HK-2 (cell line): Measurements from ENCODE around the gene SH3RF3.

Source experiments
- DNase-seq: peaks from one replicate; pipeline ENCODE4 v3.0.0-alpha.2; 2018; ENCODE audit not compliant: unreplicated experiment

The SH3RF3 gene

DNA sequence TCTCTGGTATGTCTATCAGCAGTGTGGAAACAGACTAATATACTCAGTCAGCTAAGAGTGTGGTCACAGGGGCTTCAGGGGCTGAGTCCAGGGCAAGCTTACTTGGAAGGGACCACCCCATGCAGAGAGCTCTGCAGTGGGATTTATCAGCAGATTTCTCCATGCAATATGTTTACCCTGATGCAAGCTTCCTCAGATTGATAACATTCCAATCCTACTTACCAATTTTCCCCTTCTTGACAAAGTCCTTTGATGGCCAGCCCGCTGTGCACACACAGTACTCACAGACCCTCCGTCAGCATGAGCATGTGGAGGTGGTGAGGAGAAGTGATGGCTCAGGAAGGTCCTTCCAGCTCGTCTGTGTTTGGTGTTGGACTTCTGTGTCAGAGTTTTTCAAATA lies 51.8 kb downstream of the SH3RF3 start:
- no peak for DNase-seq

DNA sequence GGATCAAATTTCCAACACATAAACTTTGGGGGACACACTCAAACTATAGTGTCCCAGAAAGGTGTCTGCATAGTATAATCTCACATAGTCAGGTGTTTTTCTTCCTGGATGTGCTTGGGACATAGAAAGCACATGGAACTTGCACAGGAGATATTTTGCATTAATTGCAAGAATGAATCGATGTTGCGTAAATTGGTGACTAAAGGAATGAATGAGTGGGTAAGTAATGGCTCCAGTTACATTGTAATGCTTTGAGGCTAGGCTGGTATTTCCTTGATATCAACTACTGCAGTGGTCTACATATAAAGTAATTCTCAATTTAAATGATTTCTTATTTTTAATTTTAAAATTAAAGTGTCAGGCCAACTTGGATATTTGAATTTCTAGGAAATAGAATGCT lies 53.4 kb downstream of the SH3RF3 start:
- DNase-seq, result no peak

DNA sequence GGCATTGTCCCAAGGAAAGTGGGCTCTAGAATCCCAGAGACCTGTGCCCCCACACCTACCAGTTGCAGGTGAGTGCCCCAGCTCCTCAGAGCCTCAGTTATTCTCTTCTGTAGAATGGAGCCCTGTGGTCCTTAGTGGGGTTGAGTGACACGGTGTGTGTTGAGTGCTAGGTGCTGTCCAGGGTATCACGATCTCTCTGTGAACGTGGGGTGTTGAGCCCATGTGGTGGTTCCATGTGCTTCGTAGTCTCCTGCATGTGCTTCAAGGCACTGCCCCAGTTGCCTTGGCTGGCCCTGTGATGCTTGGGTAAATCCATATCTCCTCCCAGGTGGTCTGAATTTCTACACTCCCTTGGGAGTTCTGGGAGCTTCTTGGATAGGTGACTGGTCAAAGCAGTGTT lies 54.9 kb downstream of the SH3RF3 start:
- no peak for DNase-seq

GRCh38 chr2:109184368-109184767 lies 55.4 kb downstream of the SH3RF3 start:
- DNase-seq, result no peak

DNA sequence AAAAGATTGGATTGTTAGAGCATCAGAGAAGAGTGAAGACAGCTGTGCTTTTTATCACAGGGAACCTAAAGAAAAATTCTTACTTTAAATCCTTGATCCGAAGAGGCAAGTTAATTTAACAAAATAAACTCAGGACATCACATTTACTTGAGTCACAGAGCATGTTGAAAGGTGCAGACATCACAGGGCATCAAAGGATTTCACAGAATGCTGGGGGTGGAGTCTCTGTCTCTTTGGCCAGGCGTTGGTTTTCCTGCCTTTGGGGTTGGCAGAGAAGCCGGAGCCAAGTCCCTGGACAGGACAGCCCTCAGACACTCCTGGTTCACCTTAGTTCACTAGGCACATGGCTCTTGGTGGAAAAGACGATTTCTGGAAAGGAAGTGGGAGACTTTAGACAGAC lies 56.3 kb downstream of the SH3RF3 start:
- DNase-seq, result peak; percentile 12

DNA sequence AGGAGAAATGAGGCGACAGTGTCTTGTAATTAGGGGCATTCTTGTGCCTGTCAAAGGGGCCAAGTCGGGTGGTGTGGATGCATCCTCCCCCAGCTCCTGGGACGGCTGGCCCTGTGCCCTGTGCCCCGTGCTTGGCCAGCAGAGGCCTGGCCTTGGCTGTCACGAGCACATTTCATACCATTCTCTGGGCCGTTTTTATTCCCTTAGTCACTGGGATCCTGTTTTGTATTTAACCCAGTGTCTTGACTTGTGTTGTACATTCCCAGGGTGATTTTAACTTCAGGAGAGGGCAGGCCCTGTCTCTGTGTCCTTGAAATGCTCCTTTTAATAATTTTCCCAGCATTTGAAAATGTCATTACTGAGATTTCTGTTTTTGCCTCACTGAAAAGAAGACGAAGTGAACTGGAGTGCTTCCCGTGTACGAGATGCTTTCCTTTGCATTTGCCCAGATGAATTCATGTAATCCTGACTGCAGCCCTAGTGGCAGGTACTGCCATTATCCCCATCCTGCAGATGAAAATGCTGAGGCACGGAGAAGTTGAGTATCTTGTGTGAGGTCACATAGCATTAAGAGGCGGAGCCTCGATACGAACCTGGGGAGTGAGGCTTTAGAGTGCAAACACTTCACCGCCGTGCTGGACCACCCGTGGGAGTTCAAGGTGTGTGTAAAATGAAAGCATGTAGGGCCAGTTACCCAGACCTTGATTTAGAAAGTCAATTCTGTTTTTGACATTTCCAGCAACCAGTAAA lies 57.0 kb downstream of the SH3RF3 start:
- no peak for DNase-seq

- DNase-seq, result no peak
Observed at GRCh38 chr2:109186656-109187250, 57.7 kb downstream of the SH3RF3 start.

DNA sequence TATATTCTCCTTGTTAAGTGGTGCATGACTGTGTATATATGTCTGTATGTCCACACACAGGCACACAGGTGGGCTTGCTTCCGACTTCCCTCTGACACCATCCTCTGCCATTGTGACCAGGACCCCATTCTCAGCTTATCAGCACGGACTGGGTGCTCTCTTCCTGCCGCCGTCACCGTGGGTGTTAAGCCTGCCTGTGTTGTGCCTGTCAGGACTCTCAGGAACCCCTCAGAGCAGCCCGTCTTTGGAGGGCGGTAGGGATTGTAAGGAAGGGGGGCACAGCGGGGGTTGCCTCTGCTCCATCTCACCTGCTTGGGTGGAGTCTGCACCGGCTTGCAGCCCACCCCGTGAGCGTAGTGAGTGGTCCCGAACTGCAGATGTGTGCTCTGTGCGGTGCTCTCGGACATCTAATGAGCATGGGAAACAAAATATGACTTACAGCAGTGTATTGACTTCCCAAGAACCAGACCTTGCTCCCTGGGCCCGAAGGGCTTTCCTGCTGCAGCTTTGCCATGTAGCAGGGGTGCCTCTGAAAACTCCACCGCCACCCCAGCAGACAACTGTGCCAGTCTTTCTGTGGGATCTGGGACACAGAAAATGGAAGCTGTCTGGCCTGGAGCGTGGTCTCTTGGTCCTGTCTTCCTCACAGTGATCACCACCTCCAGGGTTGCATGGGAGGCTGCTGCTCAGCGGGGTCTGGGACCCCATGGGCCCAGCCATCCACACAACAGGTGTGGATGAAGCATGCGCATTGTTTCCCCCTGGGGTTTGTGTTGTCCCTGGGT lies 58.9 kb downstream of the SH3RF3 start:
- no peak for DNase-seq

DNA sequence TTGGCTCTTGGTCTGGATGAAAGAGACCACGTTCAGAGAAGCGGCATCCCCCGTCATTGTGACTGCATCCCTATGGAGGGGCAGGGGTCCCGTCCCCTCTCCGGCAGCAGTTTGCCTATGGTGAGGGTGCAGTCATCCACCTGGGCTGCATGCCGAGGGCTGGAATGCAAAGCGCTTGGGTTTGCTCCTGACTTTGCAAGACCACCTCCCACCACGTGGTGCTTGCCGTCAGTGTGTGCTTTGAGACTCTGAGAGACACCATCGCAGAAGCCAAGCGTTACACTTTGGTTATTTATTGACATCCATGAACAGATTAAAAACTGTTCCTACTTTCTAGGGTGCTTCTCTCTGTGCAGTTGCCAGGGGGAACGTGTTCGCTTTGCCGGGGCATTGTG lies 59.5 kb downstream of the SH3RF3 start:
- no peak for DNase-seq

DNA sequence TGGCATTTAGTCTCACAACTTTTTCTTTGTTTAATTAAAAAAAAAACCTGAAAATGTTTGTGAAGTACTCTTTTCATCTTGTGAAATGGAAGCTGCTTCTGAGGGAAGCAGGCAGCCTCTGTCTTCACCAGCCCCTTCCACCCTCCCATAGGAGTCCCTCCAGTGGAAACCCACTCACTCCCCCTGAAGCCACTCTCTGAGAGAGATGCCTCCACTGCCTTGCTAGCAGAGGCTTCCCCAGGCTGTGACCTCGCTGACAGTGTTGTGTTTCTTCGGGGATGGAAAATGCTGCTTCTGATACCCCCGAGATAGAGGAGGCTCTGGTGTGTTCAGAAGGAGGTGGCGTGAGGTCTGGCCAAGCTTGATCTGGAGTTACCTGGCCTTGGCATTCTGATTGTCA lies 59.9 kb downstream of the SH3RF3 start:
- no peak for DNase-seq

- no peak for DNase-seq
Observed at GRCh38 chr2:109189751-109190150, 60.7 kb downstream of the SH3RF3 start.

DNA sequence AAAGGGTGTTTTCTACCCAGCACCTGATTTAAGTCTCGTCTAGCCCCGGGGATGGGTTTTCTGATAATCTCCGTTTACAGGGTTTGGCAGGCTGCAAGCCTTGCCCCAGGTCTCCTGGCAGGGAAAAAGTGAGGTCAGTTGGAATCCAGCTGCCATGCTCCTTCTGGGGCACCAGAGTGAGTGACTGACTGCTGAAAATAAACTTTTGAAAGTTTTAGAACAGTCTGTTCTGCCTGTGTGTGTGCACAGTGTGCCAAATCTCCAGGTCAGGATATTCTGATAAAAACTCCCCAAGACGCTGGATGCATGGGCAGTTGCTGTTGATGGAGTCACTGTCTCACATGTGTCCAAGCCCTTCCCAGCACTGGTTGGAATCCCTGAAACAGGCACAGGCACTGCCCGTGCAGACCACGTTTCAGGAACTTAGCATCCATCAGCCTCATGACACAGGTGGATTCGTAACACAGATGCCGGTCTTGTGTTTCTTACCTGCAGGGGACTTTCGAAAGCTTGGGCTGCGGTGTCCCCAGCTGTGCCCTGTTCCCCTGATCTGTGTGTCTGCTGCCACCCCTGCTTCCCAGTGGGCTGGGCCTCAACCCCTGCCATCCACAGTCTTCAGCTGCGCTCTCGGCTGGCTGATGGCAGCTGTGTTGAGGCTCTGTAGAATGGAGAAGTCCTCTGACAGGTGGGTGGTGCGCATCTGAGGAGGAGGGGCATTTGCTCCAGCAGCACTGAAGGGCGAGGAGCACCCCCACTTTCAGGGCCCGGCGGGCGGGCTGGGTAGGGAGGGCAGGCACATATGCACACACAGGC lies 65.0 kb downstream of the SH3RF3 start:
- DNase-seq, result no peak

DNA sequence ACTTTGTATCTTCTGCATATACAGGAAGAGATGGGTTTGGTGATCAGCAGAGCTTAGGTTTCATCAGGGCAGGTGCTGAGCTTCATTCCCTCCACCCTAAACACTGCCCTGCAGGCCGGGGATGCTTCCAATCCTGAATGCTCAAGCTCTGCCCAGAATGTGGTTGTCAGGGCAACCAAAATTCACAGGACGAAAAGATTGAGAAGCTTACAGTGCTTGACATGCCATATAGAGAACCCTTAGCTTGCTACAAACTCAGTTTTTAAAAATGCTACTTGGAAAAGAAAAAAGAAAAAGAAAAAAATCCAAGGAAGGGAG lies 65.6 kb downstream of the SH3RF3 start:
- no peak for DNase-seq

- DNase-seq, result no peak
Observed at GRCh38 chr2:109195193-109196045, 66.4 kb downstream of the SH3RF3 start.

DNA sequence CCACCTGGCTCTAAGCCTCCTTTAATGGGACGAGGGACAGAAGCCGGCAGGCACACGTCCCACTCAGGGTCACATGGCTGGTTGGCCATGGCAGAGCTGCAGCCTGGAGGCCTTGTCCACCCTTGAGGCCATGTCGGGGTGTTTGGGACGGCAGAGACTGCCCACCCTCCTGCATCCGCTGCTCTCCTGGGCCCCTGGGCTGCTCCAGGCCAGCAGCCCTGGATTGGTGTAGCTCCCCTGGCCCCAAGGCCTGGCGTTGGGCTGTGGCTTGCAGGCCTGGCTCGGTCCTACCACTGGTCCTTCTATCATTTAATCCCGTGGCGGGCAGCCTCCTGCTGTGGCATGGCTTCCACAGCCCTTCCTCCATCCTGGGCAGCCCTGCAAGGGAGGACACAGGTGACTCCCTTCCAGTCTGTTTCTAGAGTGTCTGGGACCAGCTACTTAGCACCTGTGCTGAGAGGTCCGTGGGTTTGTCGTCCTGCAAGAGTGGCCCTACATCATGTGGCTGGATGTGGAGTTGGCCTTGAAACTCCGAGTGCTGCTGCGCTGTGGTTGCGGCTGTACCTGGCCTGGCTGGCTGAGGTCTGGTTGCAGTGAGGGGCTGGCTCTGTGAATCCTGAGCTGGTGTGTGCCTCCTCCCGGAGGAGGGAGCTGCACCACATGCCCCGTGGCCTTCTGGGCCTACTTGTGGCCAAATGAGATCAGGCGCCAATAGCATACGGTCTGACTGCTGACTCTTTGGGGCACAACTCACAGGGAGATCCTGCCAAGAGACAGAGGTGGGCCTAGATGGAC lies 67.3 kb downstream of the SH3RF3 start:
- no peak for DNase-seq

- no peak for DNase-seq
Observed at GRCh38 chr2:109197491-109198418, 68.8 kb downstream of the SH3RF3 start.

DNA sequence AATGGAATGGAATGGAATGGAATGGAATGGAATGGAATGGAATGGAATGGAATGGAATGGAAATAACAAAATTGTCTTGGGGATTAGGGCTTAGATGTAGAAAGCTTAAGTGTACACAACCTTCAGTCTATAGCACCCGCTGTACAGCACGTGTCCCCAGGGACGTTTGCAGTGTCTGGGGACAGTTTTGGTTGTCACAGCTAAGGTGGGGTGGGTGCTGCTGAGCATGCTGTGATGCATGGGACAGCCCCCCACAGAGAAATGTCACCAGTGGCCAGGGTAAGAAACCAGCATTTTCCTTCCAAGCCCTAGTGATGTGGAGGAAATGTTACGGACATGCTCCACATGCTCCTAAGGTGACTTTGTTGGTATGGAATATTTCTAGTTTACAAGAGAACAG lies 70.8 kb downstream of the SH3RF3 start:
- no peak for DNase-seq

- no peak for DNase-seq
Observed at GRCh38 chr2:109200616-109201464, 71.8 kb downstream of the SH3RF3 start.
